Heart left ventricle (tissue), 16 donors: ENCODE measurements around the gene ERBB3. TPM values are rescaled to one million over a fixed set of nuclear protein-coding genes. Genes with fewer than 3 reads are reported as not detected.

Experiments used
- ATAC-seq, 4 donors: fragments of 200-7000 bp; cut with Tn5 transposase; one replicate each; pipeline ENCODE4 v1.9.1; 2020 to 2022; ENCODE audit warnings: moderate library complexity in 4 of 4, mild to moderate bottlenecking in 3 of 4, moderate number of reproducible peaks in 1 of 4
- DNase-seq, 5 donors: peaks; one replicate each; pipeline ENCODE4 v3.0.0-alpha.2; 2020
- H3K27ac ChIP-seq, 12 donors: fragments of 200-600 bp; sonication (generic) in 4 of 12; one replicate each; pipeline versions ENCODE4 v1.5.0 to v1.8.0; 2016 to 2022; ENCODE audit warnings: mild to moderate bottlenecking in 2 of 12
- H3K27me3 ChIP-seq, 9 donors: fragments of 200-600 bp; sonication (generic) in 2 of 9; one replicate each; pipeline versions ENCODE4 v1.5.1 to v1.8.0; 2016 to 2022; ENCODE audit warnings: mild to moderate bottlenecking in 3 of 9
- H3K36me3 ChIP-seq, 9 donors: fragments of 200-600 bp; sonication (generic) in 2 of 9; one replicate each; pipeline versions ENCODE4 v1.5.0 to v1.8.0; 2018 to 2022; ENCODE audit warnings: mild to moderate bottlenecking in 2 of 9
- H3K4me1 ChIP-seq, 12 donors: fragments of 200-600 bp; sonication (generic) in 4 of 12; one replicate each; pipeline versions ENCODE4 v1.5.0 to v1.8.0; 2016 to 2022; ENCODE audit warnings: mild to moderate bottlenecking in 3 of 12
- H3K4me3 ChIP-seq, 12 donors: fragments of 200-600 bp; sonication (generic) in 4 of 12; one replicate each; pipeline versions ENCODE4 v1.5.0 to v1.8.0; 2017 to 2022; ENCODE audit warnings: mild to moderate bottlenecking in 9 of 12, moderate library complexity in 4 of 12
- H3K9me3 ChIP-seq, 12 donors: fragments of 200-600 bp; sonication (generic) in 4 of 12; one replicate each; pipeline versions ENCODE4 v1.5.0 to v1.8.0; 2016 to 2022; ENCODE audit warnings: mild to moderate bottlenecking in 1 of 12
- POLR2A ChIP-seq, 2 donors: fragments of 450-650 bp; IDR thresholded peaks; one replicate each; pipeline ENCODE4 v1.6.1; 2017; ENCODE audit warnings: antibody characterized with exemption in 2 of 2, mild to moderate bottlenecking in 2 of 2, moderate library complexity in 2 of 2
- WGBS, 4 donors: extraction: QIAGEN DNeasy Blood & Tissue Kit in 2 of 4; methylation state at CpG; one replicate each; pipeline versions ENCODE4 v1.1.5 to v1.1.7; 2013 to 2018; 5-methylcytosine and 5-hydroxymethylcytosine counted together
- intact Hi-C, 10 donors: fragments of 100-400 bp; cut with DNase I; formaldehyde crosslinking; loops; one replicate each; pipeline versions ENCODE4 v1.11.1 to v1.14.2; 2022
- long read RNA-seq, 3 donors: library from polyadenylated mRNA; unstranded; transcript quantifications; one replicate each; pipeline ENCODE4 v2.0.0, GENCODE V29; 2020 to 2021
- polyA plus RNA-seq, 2 donors: library from polyadenylated mRNA; stranded (reverse); fragments of 200-250 nt; gene quantifications; one replicate each; pipeline ENCODE4 v1.2.3, GENCODE V29; 2013
- total RNA-seq, 9 donors: library from RNA; depleted of rRNA in 2 of 9; stranded (reverse); fragments of >200 nt in 2 of 9; fragmentation: NEBNext Ultra II Directional in 3 of 9; extraction: Animal tissue kit (Norgen Biotek cat#: 25700) in 3 of 9; gene quantifications; one replicate each; pipeline versions ENCODE4 v1.1.0 to v1.2.4, GENCODE V29; 2016 to 2023
- TF ChIP-seq, protein P1 (sequence below), 12 donors: fragments of 200-600 bp; sonication (generic) in 4 of 12; IDR thresholded peaks; one replicate each; pipeline versions ENCODE4 v1.5.0 to v1.8.0; 2018 to 2022; ENCODE audit warnings: antibody characterized with exemption in 12 of 12, mild to moderate bottlenecking in 5 of 12
- donor health status: ischemic (EF 13 %, LVEDD 7.1; RV severe dilation, severe dysfunction).
- donor health status: healthy with polysubstance abuse.
- donor health status: DM: no; HTN: yes; CAD: no.
- donor health status: DM: no; HTN: no; CAD: no.
- donor health status: ischemic (EF 25% LVEDD 6.9; RV normal size, moderate dysfunction).
- donor health status: ischemic (EF 25% LVEDD 5.7; RV mildly dilated, moderate dysfunction).
- donor health status: healthy.
- donor health status: DM: yes; HTN: yes; CAD: no.
- donor health status: ischemic (EF 35%, LVEDD 5.7; RV mildly dilated, moderate dysfunction).
- donor health status: nonischemic (EF 11% LVEDD 7.7; RV severe dilation, severe dysfunction).
- donor health status: DM: yes; HTN: yes; CAD: no.
- donor health status: PGD.
- donor health status: ischemic (EF 29% LVEDD 5.4; RV normal size, mild dysfunction).
- donor health status: nonischemic (EF 23%, LVEDD 6.1; RV moderate dilation, normal function).

ERBB3 gene
- 1 to 10 TPM in 8 of 9 donors, under 1 TPM in 1; 0.90 to 4.5 (median 1.8) TPM for total RNA-seq
- polyA plus RNA-seq = 1 to 10 TPM; 2.7 to 3.4 TPM
- long read RNA-seq, donor 1, full-length matches to known transcripts = 1 of 2 reads
- long read RNA-seq, donor 1, partial matches to known transcripts = 1 of 2 reads
- long read RNA-seq, donor 1, other reads (novel, unspliced or antisense) = 0 of 2 reads
- long read RNA-seq, donor 2, partial matches to known transcripts = 1 of 1 reads
- long read RNA-seq, donor 2, other reads (novel, unspliced or antisense) = 0 of 1 reads
- long read RNA-seq, donor 3, full-length matches to known transcripts = 1 of 3 reads
- long read RNA-seq, donor 3, partial matches to known transcripts = 1 of 3 reads
- long read RNA-seq, donor 3, other reads (novel, unspliced or antisense) = 1 of 3 reads

- Histone ChIP-seq H3K27ac (peak within 1 kb of the TSS in 9 of 12 donors; percentile 5 to 74 (median 24)), H3K4me3 (peak within 1 kb of the TSS; percentile 30 to 67 (median 53)), H3K4me1 (peaks cover 0 to 26% (median 16%) of the 10 kb centered on the region in 12 donors), H3K9me3 (no peaks in the 10 kb centered on the region), H3K27me3 (peaks cover 0 to 17% (median 10%) of the 10 kb centered on the region in 9 donors), H3K36me3 (no peaks in the 10 kb centered on the region)
- ATAC-seq = peak; percentile 35 to 90 (median 76)
- peak; percentile 41 to 75 (median 64) for DNase-seq
- intact Hi-C loops = loop anchor here in 1 of 10 donors (1.0 kb wide), 1 partner anchor 24 kb away; the partner anchor contains the start of gene PA2G4
- TF ChIP-seq, protein P1, sequence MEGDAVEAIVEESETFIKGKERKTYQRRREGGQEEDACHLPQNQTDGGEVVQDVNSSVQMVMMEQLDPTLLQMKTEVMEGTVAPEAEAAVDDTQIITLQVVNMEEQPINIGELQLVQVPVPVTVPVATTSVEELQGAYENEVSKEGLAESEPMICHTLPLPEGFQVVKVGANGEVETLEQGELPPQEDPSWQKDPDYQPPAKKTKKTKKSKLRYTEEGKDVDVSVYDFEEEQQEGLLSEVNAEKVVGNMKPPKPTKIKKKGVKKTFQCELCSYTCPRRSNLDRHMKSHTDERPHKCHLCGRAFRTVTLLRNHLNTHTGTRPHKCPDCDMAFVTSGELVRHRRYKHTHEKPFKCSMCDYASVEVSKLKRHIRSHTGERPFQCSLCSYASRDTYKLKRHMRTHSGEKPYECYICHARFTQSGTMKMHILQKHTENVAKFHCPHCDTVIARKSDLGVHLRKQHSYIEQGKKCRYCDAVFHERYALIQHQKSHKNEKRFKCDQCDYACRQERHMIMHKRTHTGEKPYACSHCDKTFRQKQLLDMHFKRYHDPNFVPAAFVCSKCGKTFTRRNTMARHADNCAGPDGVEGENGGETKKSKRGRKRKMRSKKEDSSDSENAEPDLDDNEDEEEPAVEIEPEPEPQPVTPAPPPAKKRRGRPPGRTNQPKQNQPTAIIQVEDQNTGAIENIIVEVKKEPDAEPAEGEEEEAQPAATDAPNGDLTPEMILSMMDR (IDR thresholded peaks at IDR 0.05) = peak in 1 of 12 donors; percentile 9
- no peak for TF ChIP-seq POLR2A (IDR thresholded peaks at IDR 0.05)
- WGBS, 4 donors = 1 to 4% (median 2%) methylated on average over 31 to 59 of the region's 59 CpGs
These were observed at the start of gene ERBB3 for GRCh38 chr12:56079723-56080555. Gene ERBB3, plus strand, starts transcription at chr12:56080165. Its CDS starts 136 bp downstream, at chr12:56080301.

GRCh38 chr12:56031987-56032386 lies 48.0 kb upstream of the ERBB3 start:
- no peaks in the 10 kb centered on the region for H3K9me3 ChIP-seq
- ATAC-seq = no peak
- H3K27me3 ChIP-seq = no peaks in the 10 kb centered on the region
- no peak for DNase-seq
- no peak overlapping the region for H3K4me3 ChIP-seq
- WGBS, 4 donors = 80 to 95% (median 92%) methylated on average over 1 of the region's 1 CpG
- no peak for TF ChIP-seq POLR2A (IDR thresholded peaks at IDR 0.05)
- TF ChIP-seq, protein P1 (IDR thresholded peaks at IDR 0.05) = no peak
- H3K36me3 ChIP-seq = peaks cover 0 to 77% (median 64%) of the 10 kb centered on the region in 9 donors
- no peak overlapping the region for H3K27ac ChIP-seq
- H3K4me1 ChIP-seq = peaks cover 0 to 2% (median 0%) of the 10 kb centered on the region in 12 donors
- intact Hi-C loops = loop anchor here in 3 of 10 donors (10.0 kb wide), 2 partner anchors 217 to 297 kb away; partner anchors contain the start of genes ORMDL2 (in 1 of the 3) and SARNP (in 1 of the 3)

GRCh38 chr12:56034586-56035332 lies 45.2 kb upstream of the ERBB3 start:
- intact Hi-C loops = loop anchor here in 3 of 10 donors (10.0 kb wide), 2 partner anchors 220 to 300 kb away; partner anchors contain the start of genes ORMDL2 (in 1 of the 3) and SARNP (in 1 of the 3)
- H3K4me3 ChIP-seq = no peak overlapping the region
- no peak overlapping the region for H3K27ac ChIP-seq
- TF ChIP-seq POLR2A (IDR thresholded peaks at IDR 0.05) = no peak
- TF ChIP-seq, protein P1 (IDR thresholded peaks at IDR 0.05) = no peak
- H3K4me1 ChIP-seq = no peaks in the 10 kb centered on the region
- DNase-seq (peak in 1 of 5 donors; percentile 61), ATAC-seq (peak in 2 of 4 donors; percentile 9 to 25)
- no peaks in the 10 kb centered on the region for H3K27me3 ChIP-seq
- 79 to 89% (median 85%) methylated on average over 11 to 21 of the region's 21 CpGs for WGBS, 4 donors
- no peaks in the 10 kb centered on the region for H3K9me3 ChIP-seq
- H3K36me3 ChIP-seq = peaks cover 0 to 74% (median 49%) of the 10 kb centered on the region in 9 donors
